Right lobe of liver (tissue), 6 donors: ENCODE results near the gene KIF5B. TPM values are rescaled to one million over a fixed set of nuclear protein-coding genes. Genes with fewer than 3 reads are reported as not detected.
A peak's percentile ranks its signal among the peaks of the same experiment; 100 is the strongest.

Experiments
- ATAC-seq, 4 donors: fragments of 200-7000 bp; cut with Tn5 transposase; one replicate each; pipeline ENCODE4 v1.9.1; 2020; ENCODE audit warnings: mild to moderate bottlenecking in 4 of 4, moderate library complexity in 4 of 4
- DNase-seq, 3 donors: peaks; one replicate each; pipeline ENCODE4 v3.0.0-alpha.2; 2020
- H3K27ac ChIP-seq, 3 donors: fragments of 200-600 bp; one replicate each; pipeline ENCODE4 v1.8.0; 2022
- H3K27me3 ChIP-seq, 2 donors: fragments of 200-600 bp; one replicate each; pipeline ENCODE4 v1.8.0; 2022
- H3K36me3 ChIP-seq, 4 donors: fragments of 200-600 bp; sonication (generic) in 1 of 4; one replicate each; pipeline versions ENCODE4 v1.5.1 to v1.8.0; 2017 to 2022; ENCODE audit warnings: control low read depth in 1 of 4
- H3K4me1 ChIP-seq, 4 donors: fragments of 200-600 bp; sonication (generic) in 1 of 4; one replicate each; pipeline versions ENCODE4 v1.5.1 to v1.8.0; 2017 to 2022; ENCODE audit warnings: control low read depth in 1 of 4
- H3K4me3 ChIP-seq, 3 donors: fragments of 200-600 bp; one replicate each; pipeline ENCODE4 v1.8.0; 2022
- H3K9me3 ChIP-seq, 4 donors: fragments of 200-600 bp; sonication (generic) in 1 of 4; one replicate each; pipeline versions ENCODE4 v1.5.1 to v1.8.0; 2017 to 2022; ENCODE audit warnings: control low read depth in 1 of 4
- POLR2A ChIP-seq: fragments of 450-650 bp; IDR thresholded peaks from one replicate; pipeline ENCODE4 v1.6.1; 2017; ENCODE audit warnings: antibody characterized with exemption, mild to moderate bottlenecking
- WGBS: methylation state at CpG from one replicate; pipeline ENCODE4 v1.1.6; 2018; ENCODE audit warnings: low coverage, low lambda C conversion rate; ENCODE audit not compliant: insufficient coverage; ENCODE audit errors: missing lambda C conversion rate; 5-methylcytosine and 5-hydroxymethylcytosine counted together
- intact Hi-C, 2 donors: fragments of 100-400 bp; cut with DNase I; formaldehyde crosslinking; loops; one replicate each; pipeline versions ENCODE4 v1.11.2 to v1.14.1; 2022
- total RNA-seq, 6 experiments: library from RNA; depleted of rRNA in 2 of 6; stranded (reverse); fragments of >200 nt in 2 of 6; fragmentation: NEBNext Ultra II Directional in 3 of 6; extraction: Animal tissue kit (Norgen Biotek cat#: 25700) in 3 of 6; gene quantifications; one replicate each; pipeline versions ENCODE4 v1.1.0 to v1.2.4, GENCODE V29; 2016 to 2023
- TF ChIP-seq, protein P1 (sequence below), 4 donors: fragments of 200-600 bp in 3 of 4; fragments of 450-650 bp in 1 of 4; IDR thresholded peaks; one replicate each; pipeline versions ENCODE4 v1.5.1 to v1.8.0; 2016 to 2022; ENCODE audit warnings: antibody characterized with exemption in 4 of 4, mild to moderate bottlenecking in 2 of 4
- donor health status: DM: no; HTN: yes; CAD: no.
- donor health status: DM: no; HTN: no; CAD: no.
- donor health status: DM: no; HTN: no; CAD: no.
- donor health status: DM: no; HTN: yes; CAD: no.
- donor health status: DM: no; HTN: yes; CAD: no.

The KIF5B gene
- total RNA-seq, 6 experiments from 2014 or later: 12.8 to 44.4 (median 23.3) TPM

- Histone ChIP-seq H3K4me3 (no peak overlapping the region), H3K4me1 (no peaks in the 10 kb centered on the region), H3K9me3 (no peaks in the 10 kb centered on the region), H3K27ac (no peak overlapping the region), H3K27me3 (no peaks in the 10 kb centered on the region), H3K36me3 (peaks cover 0 to 7% (median 0%) of the 10 kb centered on the region in 4 donors)
- intact Hi-C loops: no loop called here
- DNase-seq (peak; percentile 36 to 75 (median 66)), ATAC-seq (peak; percentile 62 to 97 (median 78))
- 42% methylated on average over 2 of the region's 3 CpGs for WGBS
- TF ChIP-seq, protein P1, sequence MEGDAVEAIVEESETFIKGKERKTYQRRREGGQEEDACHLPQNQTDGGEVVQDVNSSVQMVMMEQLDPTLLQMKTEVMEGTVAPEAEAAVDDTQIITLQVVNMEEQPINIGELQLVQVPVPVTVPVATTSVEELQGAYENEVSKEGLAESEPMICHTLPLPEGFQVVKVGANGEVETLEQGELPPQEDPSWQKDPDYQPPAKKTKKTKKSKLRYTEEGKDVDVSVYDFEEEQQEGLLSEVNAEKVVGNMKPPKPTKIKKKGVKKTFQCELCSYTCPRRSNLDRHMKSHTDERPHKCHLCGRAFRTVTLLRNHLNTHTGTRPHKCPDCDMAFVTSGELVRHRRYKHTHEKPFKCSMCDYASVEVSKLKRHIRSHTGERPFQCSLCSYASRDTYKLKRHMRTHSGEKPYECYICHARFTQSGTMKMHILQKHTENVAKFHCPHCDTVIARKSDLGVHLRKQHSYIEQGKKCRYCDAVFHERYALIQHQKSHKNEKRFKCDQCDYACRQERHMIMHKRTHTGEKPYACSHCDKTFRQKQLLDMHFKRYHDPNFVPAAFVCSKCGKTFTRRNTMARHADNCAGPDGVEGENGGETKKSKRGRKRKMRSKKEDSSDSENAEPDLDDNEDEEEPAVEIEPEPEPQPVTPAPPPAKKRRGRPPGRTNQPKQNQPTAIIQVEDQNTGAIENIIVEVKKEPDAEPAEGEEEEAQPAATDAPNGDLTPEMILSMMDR (IDR thresholded peaks at IDR 0.05): no peak
Measured at GRCh38 chr10:32004161-32004591, 52.0 kb downstream of the KIF5B start.

DNA sequence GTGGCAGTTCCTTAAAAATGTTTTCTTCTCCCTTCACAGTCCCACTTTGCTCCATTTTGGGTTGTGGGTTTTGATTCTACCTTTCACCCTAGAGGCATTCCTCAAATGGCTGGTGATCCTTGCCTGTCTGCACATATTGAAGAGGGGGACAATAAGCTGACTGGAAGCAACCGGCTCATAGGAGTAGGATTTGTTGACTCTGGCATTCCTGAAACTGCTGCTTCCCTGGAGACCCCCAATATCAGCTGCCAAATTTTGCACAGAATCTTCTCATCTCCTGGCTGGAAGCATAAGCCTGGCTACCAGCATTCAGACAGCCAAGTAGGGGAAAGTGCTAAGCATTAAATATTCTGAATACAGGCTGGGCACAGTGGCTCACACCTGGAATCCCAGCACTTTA, 53.7 kb downstream of the KIF5B start:
- intact Hi-C loops: no loop called here
- H3K36me3 ChIP-seq: no peaks in the 10 kb centered on the region
- ATAC-seq (no peak), DNase-seq (no peak)
- no peak for TF ChIP-seq POLR2A
- no peak overlapping the region for H3K4me3 ChIP-seq
- H3K9me3 ChIP-seq: no peaks in the 10 kb centered on the region
- WGBS: no CpG with 5 or more reads among the region's 1 CpG
- H3K27me3 ChIP-seq: no peaks in the 10 kb centered on the region
- no peaks in the 10 kb centered on the region for H3K4me1 ChIP-seq
- no peak overlapping the region for H3K27ac ChIP-seq

- no peaks in the 10 kb centered on the region for H3K36me3 ChIP-seq
- no peaks in the 10 kb centered on the region for H3K27me3 ChIP-seq
- no peaks in the 10 kb centered on the region for H3K9me3 ChIP-seq
- intact Hi-C loops: no loop called here
- DNase-seq: no peak
- no peaks in the 10 kb centered on the region for H3K4me1 ChIP-seq
- 56% methylated on average over 4 of the region's 4 CpGs for WGBS
- no peak overlapping the region for H3K4me3 ChIP-seq
- no peak for ATAC-seq
- H3K27ac ChIP-seq: no peak overlapping the region
- no peak for TF ChIP-seq POLR2A
- TF ChIP-seq, protein P1 (IDR thresholded peaks at IDR 0.05): no peak
Measured at GRCh38 chr10:32000937-32001336, 55.3 kb downstream of the KIF5B start.

DNA sequence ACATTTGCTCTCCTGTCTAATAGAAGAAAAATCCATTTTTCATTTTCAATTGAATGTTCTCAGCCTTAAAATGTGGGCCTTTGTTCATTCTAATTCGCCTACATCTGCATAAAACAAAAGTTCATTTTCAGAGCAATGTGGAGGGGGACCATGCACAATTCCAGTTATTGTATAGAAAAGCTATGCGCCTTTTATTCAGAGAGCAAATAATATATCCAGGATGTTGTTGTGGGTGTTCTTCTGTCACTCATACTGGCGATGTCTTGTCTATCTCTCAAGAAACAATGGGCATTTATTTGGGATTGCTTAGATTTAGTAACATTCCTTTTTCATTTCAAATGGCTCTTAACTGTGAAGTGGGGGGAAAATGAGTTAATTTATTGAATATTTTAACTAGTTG, 56.4 kb downstream of the KIF5B start:
- Histone ChIP-seq H3K27me3 (no peaks in the 10 kb centered on the region), H3K9me3 (no peaks in the 10 kb centered on the region), H3K36me3 (no peaks in the 10 kb centered on the region), H3K4me3 (no peak overlapping the region), H3K27ac (no peak overlapping the region), H3K4me1 (no peaks in the 10 kb centered on the region)
- 88% methylated on average over 3 of the region's 3 CpGs for WGBS
- DNase-seq: no peak
- no peak for TF ChIP-seq POLR2A
- TF ChIP-seq, protein P1 (IDR thresholded peaks at IDR 0.05): no peak
- intact Hi-C loops: no loop called here
- no peak for ATAC-seq

GRCh38 chr10:31999070-31999660, 57.1 kb downstream of the KIF5B start:
- DNase-seq (no peak), ATAC-seq (no peak)
- Histone ChIP-seq H3K36me3 (no peaks in the 10 kb centered on the region), H3K9me3 (no peaks in the 10 kb centered on the region), H3K4me3 (no peak overlapping the region), H3K27ac (no peak overlapping the region), H3K4me1 (no peaks in the 10 kb centered on the region), H3K27me3 (no peaks in the 10 kb centered on the region)
- 41% methylated on average over 2 of the region's 3 CpGs for WGBS
- TF ChIP-seq, protein P1 (IDR thresholded peaks at IDR 0.05): no peak
- no peak for TF ChIP-seq POLR2A
- intact Hi-C loops: no loop called here
